HT1080 (cell line): ENCODE data around the gene PCGF5. TPM values are rescaled to one million over a fixed set of nuclear protein-coding genes. Genes with fewer than 3 reads are reported as not detected.
"Not testable (repeated sequence)": the region's sequence is repeated elsewhere in the genome, so short reads cannot be mapped to it uniquely, and the experiment has no call there.

Source experiments
- DNase-seq: peaks from one replicate; pipeline ENCODE4 v3.0.0-alpha.2; 2015; ENCODE audit warnings: low read depth
- total RNA-seq: library from RNA; depleted of rRNA; stranded (reverse); fragments of >200 nt; shearing (Covaris generic); gene quantifications from 2 replicates; pipeline ENCODE4 v1.2.3, GENCODE V29; 2014

Gene PCGF5
- total RNA-seq, 1 experiment from 2014 or later = 34.0 TPM

DNA sequence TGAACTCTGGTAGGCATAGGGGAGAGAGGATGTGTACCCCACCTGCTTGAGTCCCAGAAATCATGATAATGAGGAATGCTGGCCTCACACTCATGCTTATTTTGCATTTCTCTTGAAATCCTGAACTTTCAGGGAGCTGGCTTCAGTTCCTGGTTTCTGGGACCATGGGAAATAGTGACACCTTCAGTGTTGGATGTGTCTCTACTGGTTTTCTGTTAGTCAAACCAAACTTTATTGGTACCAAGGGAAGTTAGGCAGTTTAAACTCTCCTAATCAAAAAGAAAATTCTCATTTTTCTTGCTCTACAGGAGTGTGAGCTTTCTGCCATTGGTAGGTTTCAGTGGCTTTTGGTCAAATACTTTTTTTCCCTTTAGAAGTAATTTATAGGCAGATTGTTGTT lies 11.8 kb upstream of the PCGF5 start:
- DNase-seq = no peak

DNA sequence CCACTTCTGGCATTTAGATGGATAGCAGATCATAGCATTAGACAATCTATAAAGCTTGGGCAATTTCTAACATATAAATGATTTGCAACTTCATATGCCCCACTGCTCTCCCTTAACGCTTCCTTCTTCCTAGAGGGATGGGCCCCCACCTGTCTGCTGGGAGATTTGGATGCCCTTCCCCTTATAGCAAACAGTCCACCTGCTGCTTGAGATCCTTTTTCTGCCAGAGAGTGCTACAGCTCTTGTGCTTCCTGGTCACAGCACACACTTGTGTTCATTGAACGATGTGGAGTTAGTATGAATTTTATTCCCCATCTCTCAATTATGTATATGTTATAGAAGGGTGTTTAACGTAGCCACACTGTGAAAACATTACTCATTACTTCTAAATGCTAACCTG lies 10.4 kb upstream of the PCGF5 start:
- DNase-seq = no peak

DNA sequence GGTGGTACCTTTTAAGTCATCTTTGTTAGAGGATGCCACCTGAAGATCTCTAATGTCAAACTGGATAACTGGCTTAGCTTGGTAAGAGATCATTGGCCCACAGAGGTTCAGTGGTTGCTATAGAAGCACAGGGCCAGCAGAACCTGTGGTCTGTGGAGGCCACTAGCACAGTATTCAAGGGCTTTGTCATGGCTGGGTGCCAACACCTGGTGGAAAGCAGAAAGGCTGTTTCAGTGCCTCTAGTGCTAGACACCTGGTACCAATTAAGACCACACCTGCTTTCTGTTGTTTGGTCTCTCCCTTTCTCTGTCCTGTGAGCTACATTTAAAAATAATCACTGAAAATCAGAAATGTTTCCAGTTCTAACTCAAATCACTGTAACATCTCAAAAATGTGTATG lies 10.0 kb upstream of the PCGF5 start:
- no peak for DNase-seq

DNA sequence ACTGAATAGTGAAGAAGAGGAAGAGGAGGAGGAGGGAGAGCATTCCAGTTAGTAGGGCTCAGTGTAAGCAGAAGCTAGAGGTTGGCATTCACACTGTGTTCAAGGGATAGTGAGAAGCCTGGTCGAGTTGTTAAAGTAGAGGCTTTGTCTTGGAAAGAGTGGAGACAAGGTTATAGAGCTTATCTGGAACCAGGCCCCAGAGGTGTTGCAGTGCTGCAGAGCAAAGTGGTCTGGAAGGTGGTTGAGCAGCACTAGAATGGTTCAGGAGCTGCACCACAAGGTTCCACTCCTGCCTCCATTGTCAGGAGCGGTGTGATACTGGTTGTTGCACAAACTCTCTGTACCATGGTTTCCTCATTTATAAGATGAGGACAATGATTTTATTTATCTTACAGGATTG lies 8.8 kb upstream of the PCGF5 start:
- no peak for DNase-seq

DNA sequence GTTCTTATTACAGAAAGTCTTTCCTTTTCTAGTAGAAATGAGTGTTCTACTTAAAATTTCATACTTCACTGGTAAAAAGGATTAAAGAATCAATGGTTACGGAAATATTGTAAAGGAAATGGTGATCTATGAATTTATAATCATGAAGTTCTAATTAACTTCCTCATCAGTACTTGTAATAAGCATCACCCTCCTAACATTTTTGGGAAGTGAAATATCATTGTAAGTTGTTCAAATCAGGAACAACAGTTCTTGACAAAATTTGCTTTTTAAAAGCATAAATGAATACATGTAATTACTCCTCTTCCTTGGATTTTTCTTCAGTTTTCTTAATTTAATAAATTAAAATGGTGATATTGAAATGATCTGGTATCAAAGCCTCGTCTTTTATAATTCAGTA lies 5.6 kb upstream of the PCGF5 start:
- no peak for DNase-seq

DNA sequence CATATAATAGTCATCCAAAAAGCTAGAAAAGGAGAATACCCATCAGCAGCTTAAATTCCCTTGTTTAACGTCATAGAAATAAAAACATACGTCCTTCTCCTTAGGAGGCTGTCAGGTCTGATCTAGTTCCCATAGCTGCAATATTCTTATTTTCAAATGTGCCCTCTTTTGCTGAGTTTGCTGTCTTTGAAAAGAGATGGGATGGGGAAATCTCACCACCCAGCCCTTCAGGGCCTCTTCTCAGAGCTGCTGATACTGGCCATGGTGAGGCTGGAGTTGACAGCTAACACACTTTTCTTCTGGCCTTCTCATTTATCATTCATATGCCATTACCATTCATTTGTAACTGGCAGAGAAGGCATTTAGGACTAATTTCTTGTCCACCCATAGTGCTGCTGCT lies 5.1 kb upstream of the PCGF5 start:
- DNase-seq = no peak

DNA sequence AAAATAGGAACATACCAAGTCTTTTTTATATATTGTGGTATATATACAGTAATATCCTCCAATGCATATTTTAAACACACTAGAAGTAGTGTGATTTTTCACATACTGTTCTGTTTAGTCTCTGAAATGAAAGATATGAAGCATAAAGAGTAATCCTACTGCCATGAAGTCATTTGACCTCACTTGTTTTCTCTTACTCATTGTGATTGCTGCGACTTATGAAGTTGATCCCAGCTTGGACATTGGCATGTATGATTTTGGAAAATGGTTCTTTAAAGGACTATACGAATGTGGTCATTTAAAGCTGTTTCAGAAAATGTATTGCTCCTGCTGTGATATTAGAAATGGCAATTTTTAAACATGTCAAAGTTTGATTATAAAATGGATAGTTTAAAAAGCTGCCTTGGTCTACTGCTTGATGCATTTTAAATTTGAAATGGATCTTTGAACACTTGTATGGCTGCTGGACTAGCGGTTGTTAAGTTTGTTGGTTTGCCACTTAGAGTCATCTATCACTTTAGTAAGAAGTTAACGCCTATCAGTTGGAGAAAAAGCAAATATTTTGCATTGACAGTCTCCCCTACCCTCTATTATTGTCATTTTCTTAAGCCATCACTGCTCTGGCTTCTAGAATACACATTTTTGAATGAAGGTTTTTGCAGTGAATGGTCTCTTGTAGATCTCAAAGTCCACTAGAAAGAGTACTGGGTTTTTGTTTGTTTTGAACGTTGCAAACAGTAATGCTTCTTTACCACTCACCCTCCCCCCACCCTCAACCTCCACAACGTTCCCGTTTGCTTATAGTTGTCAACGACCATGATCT lies 881 bp upstream of the PCGF5 start:
- no peak for DNase-seq

DNA sequence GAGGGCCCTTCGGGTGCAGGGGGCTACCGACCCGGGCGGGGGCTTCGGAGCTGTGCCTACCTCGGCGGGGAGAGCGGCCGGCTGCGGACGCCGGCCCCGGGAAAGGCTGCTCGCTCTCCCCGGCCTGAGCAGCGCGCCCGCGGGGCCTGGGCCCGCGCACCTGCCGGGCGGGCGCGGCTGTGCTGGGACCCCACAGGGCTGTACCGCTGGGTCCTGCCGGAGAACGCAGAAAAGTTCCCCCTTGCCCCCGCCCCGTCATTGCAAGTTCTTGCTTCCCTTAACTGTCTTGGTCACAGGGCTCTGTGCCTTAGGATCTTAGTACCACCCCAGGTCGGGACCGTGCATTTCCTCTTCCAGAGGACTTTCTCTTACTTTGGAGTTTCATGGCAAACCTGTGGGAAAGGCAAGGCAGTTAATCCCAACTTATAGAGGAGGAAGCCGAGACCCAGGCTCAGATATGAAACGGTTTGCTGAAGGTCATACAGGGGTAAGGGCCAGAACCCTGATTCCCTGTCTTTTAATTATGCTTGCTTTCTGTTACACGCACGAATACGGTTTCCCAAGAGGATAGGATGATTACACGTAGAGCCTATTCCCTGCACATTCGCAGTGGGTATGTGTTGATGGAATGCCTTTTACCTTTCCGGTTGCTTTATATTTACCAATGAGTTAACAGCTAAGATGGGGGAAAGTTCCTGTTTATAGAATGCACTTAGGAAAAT lies 652 bp downstream of the PCGF5 start:
- DNase-seq = peak; percentile 22

DNA sequence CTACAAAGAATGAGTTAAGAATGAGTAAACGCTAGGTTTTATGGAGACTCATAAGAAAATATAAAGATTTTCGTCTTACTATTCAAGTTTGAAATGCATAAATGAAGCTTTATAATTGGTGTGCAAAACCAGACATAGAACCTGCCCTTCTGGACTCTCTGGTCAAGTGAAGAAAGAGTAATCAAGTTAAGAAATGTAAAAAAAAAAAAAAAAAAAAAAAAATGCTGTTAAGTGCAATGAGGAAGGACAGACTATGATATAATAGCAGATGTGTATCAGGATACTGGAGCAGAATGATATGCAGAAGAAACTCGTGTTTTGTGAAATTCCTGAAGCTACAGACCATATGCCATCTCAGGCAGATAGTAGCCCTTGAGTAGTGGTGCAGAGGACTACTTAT lies 5.6 kb downstream of the PCGF5 start:
- no peak for DNase-seq

DNA sequence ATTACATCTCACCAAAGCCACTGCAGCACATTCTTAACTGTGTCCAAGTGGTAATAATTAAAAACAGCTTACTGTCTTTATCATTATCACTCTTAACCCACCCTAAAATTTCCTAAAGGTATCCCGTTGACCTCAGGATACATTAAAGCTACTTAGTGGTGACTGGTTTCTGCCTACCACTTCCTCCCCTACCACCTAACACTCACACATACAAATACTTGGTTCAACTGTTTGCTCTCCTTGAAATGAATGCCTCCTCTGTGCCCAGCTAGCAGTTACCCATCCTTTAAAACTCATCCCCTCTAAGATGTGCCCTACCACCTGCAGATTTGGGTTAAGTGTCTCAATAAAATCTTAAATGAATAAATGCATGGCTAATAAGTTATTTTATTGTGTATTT lies 7.1 kb downstream of the PCGF5 start:
- DNase-seq = no peak

DNA sequence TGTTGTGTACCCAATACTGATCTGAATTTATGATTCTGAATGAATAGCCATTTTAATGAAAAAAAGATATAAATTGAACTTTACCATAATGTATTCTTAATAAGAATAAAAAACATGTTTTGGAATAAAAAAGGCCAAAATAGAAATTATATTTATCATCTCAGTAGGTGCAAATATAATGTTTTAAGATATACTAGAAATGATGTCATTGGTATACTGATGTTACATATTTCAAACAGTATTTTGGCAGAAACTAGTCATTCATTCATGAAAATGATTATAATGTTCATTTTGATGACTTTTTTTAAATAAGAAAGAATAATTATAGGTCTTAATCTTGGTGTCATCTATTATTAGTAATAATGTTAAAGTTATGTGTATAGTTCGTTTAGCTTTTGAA lies 9.2 kb downstream of the PCGF5 start:
- DNase-seq = no peak

DNA sequence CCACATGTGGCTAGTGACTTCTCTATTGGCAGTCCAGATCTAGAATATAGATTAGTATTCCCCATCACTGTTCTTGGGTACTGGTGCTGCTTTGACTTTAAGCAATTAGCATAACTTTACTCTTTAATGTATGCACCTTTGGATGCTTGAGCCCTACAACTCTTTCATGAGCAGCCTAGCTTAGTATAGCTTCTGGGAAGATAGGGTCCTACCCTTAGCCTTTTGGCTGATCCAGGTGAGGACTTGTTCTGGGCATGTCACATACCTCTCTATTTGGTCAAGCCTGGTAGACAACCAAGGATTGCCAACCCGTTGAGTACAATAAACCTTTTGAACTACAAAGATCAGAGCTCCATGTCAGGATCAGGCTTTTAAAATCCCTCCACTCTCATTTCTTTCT lies 17.7 kb downstream of the PCGF5 start:
- no peak for DNase-seq

DNA sequence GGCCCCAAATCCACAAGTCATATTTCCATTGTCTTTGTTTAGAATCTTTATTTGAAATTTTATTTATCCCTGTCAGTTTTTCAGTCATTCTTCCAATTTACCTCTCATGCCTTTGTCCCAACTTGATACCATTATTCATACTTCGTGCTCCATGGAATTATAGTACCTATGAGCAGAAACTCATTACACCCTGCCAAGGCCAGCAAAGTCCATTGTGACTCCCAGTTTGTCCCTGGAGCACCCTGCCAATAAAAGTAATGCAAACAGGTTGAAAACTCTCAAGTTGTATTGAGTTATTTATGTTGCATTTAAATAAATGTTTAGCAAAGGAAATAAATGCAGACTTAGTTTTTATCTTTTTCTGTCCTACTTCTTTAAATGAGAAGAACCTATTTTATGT lies 19.3 kb downstream of the PCGF5 start:
- DNase-seq = no peak

DNA sequence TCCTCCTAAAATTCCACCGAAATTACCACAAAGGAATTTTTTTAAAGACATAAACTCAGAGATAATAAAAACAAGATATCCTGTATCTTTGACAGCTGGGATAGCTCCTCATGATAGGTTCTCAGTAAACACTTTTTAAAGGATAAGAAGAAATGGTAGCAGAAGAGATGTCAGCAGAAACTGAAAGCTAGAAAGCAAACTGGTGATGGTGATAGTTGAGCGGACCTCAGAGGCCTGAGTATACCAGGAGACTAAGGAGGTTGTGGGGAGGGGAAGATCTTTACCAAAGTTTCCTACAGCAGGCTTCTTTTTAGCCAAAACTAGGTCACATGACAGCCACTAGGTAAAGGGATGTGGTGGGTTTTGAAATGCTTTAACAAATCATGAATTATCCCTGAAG lies 22.5 kb downstream of the PCGF5 start:
- no peak for DNase-seq

DNA sequence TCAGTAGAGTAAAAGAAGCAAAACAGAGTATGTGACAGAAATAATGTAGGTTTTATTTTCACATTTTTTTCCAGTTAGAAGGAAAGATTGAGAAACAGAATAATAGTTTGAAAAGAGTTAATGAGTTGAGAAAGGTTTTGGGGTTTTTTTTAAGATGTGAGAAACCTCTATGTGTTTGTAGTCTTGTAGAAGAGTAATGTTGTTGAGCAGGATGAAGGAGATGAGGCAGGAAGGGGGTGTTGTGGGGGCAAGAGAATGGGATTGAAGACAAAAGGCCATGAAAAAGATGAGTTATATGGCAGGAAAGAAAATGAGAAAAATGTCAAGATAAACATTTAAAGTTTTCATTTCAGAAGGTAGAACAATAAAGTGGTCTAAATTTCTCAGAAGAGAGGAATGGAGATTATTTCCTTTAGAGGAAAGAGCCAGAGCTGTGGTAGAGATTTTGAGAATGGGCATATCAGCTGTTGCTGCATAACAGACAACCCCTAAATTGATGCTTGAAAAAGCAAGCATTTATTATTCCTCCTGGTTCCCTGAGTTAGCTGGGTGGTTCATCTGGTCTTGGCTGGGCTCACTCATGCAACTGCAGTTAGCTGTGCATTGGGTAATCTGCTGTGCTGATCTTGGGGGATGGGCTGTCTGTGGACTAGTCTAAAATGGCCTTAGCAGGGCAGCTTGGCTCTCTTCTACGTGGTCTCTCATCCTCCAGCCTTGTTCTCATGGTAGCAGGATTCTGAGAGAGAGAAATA lies 27.1 kb downstream of the PCGF5 start:
- DNase-seq = no peak

DNA sequence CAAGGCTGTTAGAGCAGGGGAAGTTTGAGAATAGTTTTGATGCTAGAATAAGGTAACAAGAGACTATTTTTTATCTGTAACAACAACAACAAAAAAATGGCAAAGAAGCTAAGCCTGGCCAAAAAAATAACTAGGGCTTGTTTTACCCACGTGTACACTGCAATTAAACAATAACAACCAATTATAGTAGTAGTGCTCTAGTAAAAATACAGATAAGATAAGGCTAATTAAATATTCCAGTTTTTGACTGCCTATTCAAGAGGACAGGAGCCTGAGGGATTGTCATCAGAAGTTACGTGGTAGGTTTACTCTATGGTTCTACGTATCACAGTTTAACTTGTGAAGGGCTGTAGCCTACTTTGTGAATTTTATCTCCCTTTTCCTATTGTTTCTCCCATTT lies 29.2 kb downstream of the PCGF5 start:
- DNase-seq = no peak

DNA sequence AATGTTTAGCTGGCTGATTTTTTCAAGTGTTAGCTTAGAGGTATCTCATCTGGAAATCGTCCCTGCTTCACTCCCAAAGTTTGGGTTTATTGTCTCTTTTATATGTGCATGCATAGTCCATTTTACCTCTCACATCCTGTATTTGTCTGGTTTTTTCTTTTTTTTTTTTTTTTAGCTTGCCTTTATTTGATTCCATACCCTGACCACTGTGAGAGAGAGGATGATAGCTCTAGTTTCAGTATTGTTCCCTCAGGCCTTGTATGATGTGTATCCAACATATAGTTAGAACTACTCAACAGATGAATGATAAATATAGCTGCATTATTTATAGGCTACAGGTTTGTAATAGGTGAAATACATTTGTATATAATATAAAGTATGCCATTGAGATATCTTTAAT lies 29.9 kb downstream of the PCGF5 start:
- DNase-seq = no peak

DNA sequence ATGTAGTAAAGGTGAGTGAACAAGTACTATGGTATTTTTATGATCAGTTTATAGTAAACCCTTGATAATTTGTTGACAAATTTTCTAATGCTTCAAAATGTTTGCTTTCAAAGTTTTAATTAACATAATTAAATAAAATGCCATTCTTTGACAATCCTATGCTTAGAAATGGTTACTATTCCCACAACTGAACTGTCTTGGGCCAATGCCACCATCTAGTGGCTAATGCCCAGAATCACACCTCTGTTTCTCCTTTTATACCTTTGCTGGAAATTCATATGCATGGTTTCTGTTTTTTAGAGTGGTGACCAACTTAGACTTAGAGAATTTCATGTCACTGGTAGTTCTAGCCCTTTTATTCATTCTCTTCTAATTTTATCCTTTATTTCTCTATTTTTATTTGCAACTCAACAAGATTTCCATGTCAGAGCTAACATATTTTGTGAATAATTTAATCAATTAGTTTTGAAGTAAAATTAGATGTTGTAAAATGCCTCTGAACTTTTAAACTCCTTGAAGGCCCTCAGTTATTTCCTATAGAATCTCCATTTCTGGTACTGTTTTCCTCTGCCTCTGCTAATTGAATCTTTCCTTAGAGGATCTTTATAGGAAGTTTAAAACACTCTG lies 31.1 kb downstream of the PCGF5 start:
- DNase-seq = peak; percentile 27

DNA sequence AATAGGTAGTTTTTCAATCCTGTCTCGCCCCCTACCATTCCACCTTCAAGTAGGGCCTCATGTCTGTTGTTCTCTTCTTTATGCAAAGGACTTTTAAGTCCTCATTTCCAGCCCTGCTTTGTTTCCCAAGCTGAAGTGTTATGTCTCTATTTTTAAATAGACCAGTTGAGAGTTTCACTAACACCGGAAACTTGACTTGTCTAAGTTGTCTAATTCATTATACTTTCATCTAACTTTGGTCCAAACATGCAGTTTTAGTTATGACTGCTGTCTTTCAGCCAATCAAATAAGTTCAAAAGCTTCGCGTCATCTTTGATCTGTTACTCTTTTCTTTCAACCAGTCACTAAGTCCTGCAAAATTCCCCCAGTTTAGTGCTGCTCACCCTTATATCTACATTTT lies 32.8 kb downstream of the PCGF5 start:
- no peak for DNase-seq

DNA sequence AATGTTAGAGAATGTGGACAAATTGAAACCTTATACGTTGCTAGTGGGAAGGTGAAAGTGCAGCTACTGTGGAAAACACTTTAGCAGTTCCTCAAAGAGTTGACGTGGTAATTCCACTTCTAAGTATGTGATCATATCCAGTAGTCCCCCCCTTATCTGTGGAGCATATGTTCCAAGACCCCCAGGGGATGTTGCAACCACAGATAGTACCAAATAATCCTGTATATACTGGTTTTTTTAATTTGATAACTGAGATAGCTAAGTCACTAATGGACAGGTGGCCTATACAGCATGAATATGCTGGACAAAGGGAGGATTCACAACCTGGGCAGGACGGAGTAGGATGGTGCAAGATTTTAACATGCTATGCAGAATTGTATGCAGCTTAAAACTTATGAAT lies 36.8 kb downstream of the PCGF5 start:
- DNase-seq = no peak

DNA sequence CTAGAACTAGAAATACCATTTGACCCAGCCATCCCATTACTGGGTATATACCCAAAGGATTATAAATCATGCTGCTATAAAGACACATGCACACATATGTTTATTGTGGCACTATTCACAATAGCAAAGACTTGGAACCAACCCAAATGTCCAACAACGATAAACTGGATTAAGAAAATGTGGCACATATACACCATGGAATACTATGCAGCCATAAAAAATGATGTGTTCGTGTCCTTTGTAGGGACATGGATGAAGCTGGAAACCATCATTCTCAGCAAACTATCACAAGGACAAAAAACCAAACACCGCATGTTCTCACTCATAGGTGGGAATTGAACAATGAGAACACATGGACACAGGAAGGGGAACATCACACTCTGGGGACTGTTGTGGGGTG lies 40.0 kb downstream of the PCGF5 start:
- not testable (repeated sequence) for DNase-seq

DNA sequence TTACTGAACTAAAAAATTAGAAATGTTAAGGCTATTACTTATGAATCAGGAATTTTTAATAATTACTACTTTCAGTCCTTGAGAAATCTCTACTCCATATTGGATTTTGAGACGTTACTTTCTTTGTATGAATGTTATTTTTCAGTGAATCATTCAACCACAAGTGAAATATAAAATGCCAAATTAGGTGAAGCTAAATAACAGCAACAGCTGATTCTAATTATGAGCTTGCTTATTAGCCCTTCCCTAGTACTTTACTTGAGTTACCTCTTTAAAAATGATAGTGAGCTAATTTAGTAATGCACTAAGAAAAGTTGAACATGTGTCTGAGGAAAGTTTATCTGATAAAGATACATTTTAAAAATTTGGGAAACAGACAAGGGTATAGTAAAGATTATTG lies 51.4 kb downstream of the PCGF5 start:
- DNase-seq = no peak
